Activated CD4-positive, alpha-beta T cell treated with anti-CD3 and anti-CD28 coated beads for 48 hours (primary cell): ENCODE results near the gene ARL14EP.
A peak's percentile ranks its signal among the peaks of the same experiment; 100 is the strongest.

ENCODE experiments used
- DNase-seq: peaks from one replicate; pipeline ENCODE4 v3.0.0-alpha.2; 2020

The ARL14EP gene

GRCh38 chr11:30322826-30323710, at the start of gene ARL14EP:
TSS of gene ARL14EP (plus strand) at chr11:30323104. CDS start at chr11:30330949, 7,845 bp downstream.
- peak; percentile 93 for DNase-seq

- DNase-seq: no peak
These were observed 45.7 kb upstream of the ARL14EP start for GRCh38 chr11:30277176-30277575.

- no peak for DNase-seq
These were observed 43.1 kb upstream of the ARL14EP start for GRCh38 chr11:30279796-30280195.

GRCh38 chr11:30281476-30282288, 41.2 kb upstream of the ARL14EP start:
- no peak for DNase-seq

GRCh38 chr11:30282289-30282631, 40.6 kb upstream of the ARL14EP start:
- no peak for DNase-seq

- DNase-seq: no peak
These were observed 38.1 kb upstream of the ARL14EP start for GRCh38 chr11:30284836-30285235.

- no peak for DNase-seq
These were observed 37.3 kb upstream of the ARL14EP start for GRCh38 chr11:30285416-30286121.

GRCh38 chr11:30291331-30291730, 31.6 kb upstream of the ARL14EP start:
- DNase-seq: no peak

- no peak for DNase-seq
These were observed 30.4 kb upstream of the ARL14EP start for GRCh38 chr11:30292545-30292944.

GRCh38 chr11:30295178-30295885, 27.6 kb upstream of the ARL14EP start:
- DNase-seq: no peak

GRCh38 chr11:30304620-30305019, 18.3 kb upstream of the ARL14EP start:
- no peak for DNase-seq

GRCh38 chr11:30310623-30311022, 12.3 kb upstream of the ARL14EP start:
- no peak for DNase-seq

GRCh38 chr11:30311189-30311588, 11.7 kb upstream of the ARL14EP start:
- no peak for DNase-seq

GRCh38 chr11:30312243-30312642, 10.7 kb upstream of the ARL14EP start:
- DNase-seq: no peak

- no peak for DNase-seq
These were observed 9.3 kb upstream of the ARL14EP start for GRCh38 chr11:30313580-30313979.

GRCh38 chr11:30314625-30315024, 8.3 kb upstream of the ARL14EP start:
- no peak for DNase-seq

- DNase-seq: no peak
These were observed 6.7 kb upstream of the ARL14EP start for GRCh38 chr11:30316237-30316636.

- DNase-seq: no peak
These were observed 5.9 kb upstream of the ARL14EP start for GRCh38 chr11:30317030-30317429.

- DNase-seq: no peak
These were observed 1.6 kb upstream of the ARL14EP start for GRCh38 chr11:30321321-30321720.

GRCh38 chr11:30322191-30322590, 713 bp upstream of the ARL14EP start:
- no peak for DNase-seq

GRCh38 chr11:30326114-30326778, 3.3 kb downstream of the ARL14EP start:
- no peak for DNase-seq

GRCh38 chr11:30326906-30327305, 4.0 kb downstream of the ARL14EP start:
- no peak for DNase-seq
